CD14-positive monocyte (primary cell): ENCODE data around the gene NTRK3. TPM values are rescaled to one million over a fixed set of nuclear protein-coding genes. Genes with fewer than 3 reads are reported as not detected.

Experiments used
- DNase-seq, 3 donors: peaks; one replicate each; pipeline ENCODE4 v3.0.0-alpha.2; 2011 to 2022
- H2AFZ ChIP-seq: 2 replicates; pipeline ENCODE4 v1.6.0; 2012; ENCODE audit warnings: mild to moderate bottlenecking, low read depth, low read length, inconsistent platforms; ENCODE audit not compliant: insufficient read depth, poor library complexity, severe bottlenecking
- H3K27ac ChIP-seq, 2 donors: 1 replicate in 1 of 2; 2 replicates in 1 of 2; pipeline ENCODE4 v1.5.1; 2012 to 2013; ENCODE audit warnings: low read length in 2 of 2, control low read depth in 1 of 2, inconsistent platforms in 1 of 2, low read depth in 1 of 2, mild to moderate bottlenecking in 1 of 2
- H3K27me3 ChIP-seq, 2 donors: one replicate each; pipeline versions ENCODE4 v1.6.0 to v1.6.1; 2011 to 2013; ENCODE audit warnings: low read length in 2 of 2; ENCODE audit not compliant: control insufficient read depth in 2 of 2, insufficient read depth in 2 of 2
- H3K36me3 ChIP-seq, 2 donors: replicated peaks in 1 of 2; 1 replicate in 1 of 2; 2 replicates in 1 of 2; pipeline versions ENCODE4 v1.5.1 to v1.6.1; 2012 to 2013; ENCODE audit warnings: low read length in 2 of 2, control low read depth in 1 of 2, inconsistent platforms in 1 of 2, mild to moderate bottlenecking in 1 of 2; ENCODE audit not compliant: insufficient read depth in 2 of 2, control insufficient read depth in 1 of 2
- H3K4me1 ChIP-seq, 2 donors: 1 replicate in 1 of 2; 2 replicates in 1 of 2; pipeline versions ENCODE4 v1.5.1 to v1.6.1; 2012 to 2013; ENCODE audit warnings: low read length in 2 of 2, control low read depth in 1 of 2, inconsistent platforms in 1 of 2, mild to moderate bottlenecking in 1 of 2, moderate library complexity in 1 of 2; ENCODE audit not compliant: insufficient read depth in 2 of 2, control insufficient read depth in 1 of 2
- H3K4me2 ChIP-seq: replicated peaks from 2 replicates; pipeline ENCODE3; 2012; ENCODE audit warnings: low read length, moderate library complexity, mild to moderate bottlenecking; ENCODE audit not compliant: poor library complexity, severe bottlenecking; ENCODE audit errors: extremely low read depth
- H3K4me3 ChIP-seq, 3 experiments: fragments of 200-600 bp in 1 of 3; sonication (generic) in 1 of 3; replicated peaks in 1 of 3; 1 replicate in 2 of 3; 2 replicates in 1 of 3; pipeline ENCODE4 v1.5.1; 2011 to 2013; ENCODE audit warnings: low read length in 3 of 3, mild to moderate bottlenecking in 3 of 3, control low read depth in 2 of 3, low read depth in 2 of 3, inconsistent platforms in 1 of 3, moderate library complexity in 1 of 3
- H3K79me2 ChIP-seq: 2 replicates; pipeline ENCODE4 v1.6.0; 2012; ENCODE audit warnings: mild to moderate bottlenecking, control low read depth, inconsistent platforms, low read length, moderate library complexity; ENCODE audit not compliant: insufficient read depth
- H3K9ac ChIP-seq: 2 replicates; pipeline ENCODE4 v1.6.0; 2017; ENCODE audit warnings: low read length, mild to moderate bottlenecking; ENCODE audit not compliant: insufficient read depth, poor library complexity, severe bottlenecking
- H3K9me3 ChIP-seq, 2 donors: replicated peaks in 1 of 2; 1 replicate in 1 of 2; 2 replicates in 1 of 2; pipeline versions ENCODE4 v1.5.1 to v1.6.1; 2012 to 2013; ENCODE audit warnings: low read length in 2 of 2, control low read depth in 1 of 2; ENCODE audit not compliant: control insufficient read depth in 1 of 2, insufficient read depth in 1 of 2
- H4K20me1 ChIP-seq: 2 replicates; pipeline ENCODE4 v1.6.0; 2012; ENCODE audit warnings: mild to moderate bottlenecking, low read length, control low read depth, moderate library complexity; ENCODE audit not compliant: insufficient read depth
- H3K27ac Mint-ChIP-seq, 7 donors: one replicate each; pipeline ENCODE4 v1.8.0; 2020; ENCODE audit warnings: mild to moderate bottlenecking in 7 of 7, mixed read lengths in 7 of 7, moderate library complexity in 6 of 7, inconsistent platforms in 2 of 7
- H3K27me3 Mint-ChIP-seq, 3 donors: one replicate each; pipeline ENCODE4 v1.8.0; 2021 to 2022; ENCODE audit warnings: low read depth in 3 of 3, mild to moderate bottlenecking in 3 of 3, mixed read lengths in 3 of 3, moderate library complexity in 3 of 3, inconsistent platforms in 1 of 3
- H3K36me3 Mint-ChIP-seq, 2 donors: one replicate each; pipeline ENCODE4 v1.8.0; 2020; ENCODE audit warnings: mixed read lengths in 2 of 2, inconsistent platforms in 1 of 2, mild to moderate bottlenecking in 1 of 2
- H3K4me1 Mint-ChIP-seq: one replicate; pipeline ENCODE4 v1.8.0; 2020; ENCODE audit warnings: mild to moderate bottlenecking, mixed read lengths
- H3K4me3 Mint-ChIP-seq, 2 donors: one replicate each; pipeline ENCODE4 v1.8.0; 2020; ENCODE audit warnings: mild to moderate bottlenecking in 2 of 2, mixed read lengths in 2 of 2, moderate library complexity in 1 of 2
- H3K9me3 Mint-ChIP-seq, 7 donors: one replicate each; pipeline ENCODE4 v1.8.0; 2020 to 2022; ENCODE audit warnings: mixed read lengths in 7 of 7, mild to moderate bottlenecking in 6 of 7, moderate library complexity in 6 of 7, inconsistent platforms in 2 of 7
- WGBS: methylation state at CpG from one replicate; pipeline ENCODE4 v1.1.5; 2013; ENCODE audit warnings: missing lambda C conversion rate; ENCODE audit not compliant: insufficient coverage; 5-methylcytosine and 5-hydroxymethylcytosine counted together
- intact Hi-C, 2 donors: fragments of 100-400 bp; cut with micrococcal nuclease; formaldehyde crosslinking; loops; one replicate each; pipeline versions ENCODE4 v1.15.0 to v1.15.1; 2023
- polyA plus RNA-seq, 3 donors: library from polyadenylated mRNA; depleted of rRNA in 1 of 3; unstranded in 2 of 3; stranded (reverse) in 1 of 3; fragments of 300-500 nt in 2 of 3; fragments of >200 nt in 1 of 3; fragmentation: Illumina TruSeq in 2 of 3; gene quantifications; 1 replicate in 2 of 3; 2 replicates in 1 of 3; pipeline ENCODE4 v1.2.3, GENCODE V29; 2012 to 2021
- TF ChIP-seq, protein P1 (sequence below): fragments of 200-600 bp; IDR thresholded peaks from one replicate; pipeline ENCODE4 v1.8.0; 2022; ENCODE audit warnings: antibody characterized with exemption, mild to moderate bottlenecking

The NTRK3 gene
- polyA plus RNA-seq, 3 donors, result not detected

GRCh38 chr15:88017753-88018152 lies 238.8 kb downstream of the NTRK3 start:
- H3K9me3 Mint-ChIP-seq, result peaks cover 0 to 12% (median 2%) of the 10 kb centered on the region in 7 donors
- intact Hi-C loops, result no loop called here

GRCh38 chr15:88016406-88016805 lies 240.1 kb downstream of the NTRK3 start:
- intact Hi-C loops, result no loop called here
- peaks cover 0 to 3% (median 1%) of the 10 kb centered on the region in 3 donors for H3K27me3 Mint-ChIP-seq
- no peaks in the 10 kb centered on the region for H3K36me3 Mint-ChIP-seq
- H3K4me1 Mint-ChIP-seq, result peaks cover 9% of the 10 kb centered on the region
- Histone ChIP-seq H3K27me3 (no peaks in the 10 kb centered on the region), H3K79me2 (no peaks in the 10 kb centered on the region), H3K27ac (no peak overlapping the region), H3K4me2 (no peak overlapping the region), H2AFZ (no peak overlapping the region), H4K20me1 (no peaks in the 10 kb centered on the region), H3K4me3 (no peak overlapping the region), H3K9ac (no peak overlapping the region), H3K36me3 (no peaks in the 10 kb centered on the region), H3K4me1 (peaks cover 0 to 7% of the 10 kb centered on the region in 2 donors), H3K9me3 (no peaks in the 10 kb centered on the region)
- H3K4me3 Mint-ChIP-seq, result no peak overlapping the region
- peaks cover 0 to 6% (median 0%) of the 10 kb centered on the region in 7 donors for H3K9me3 Mint-ChIP-seq
- H3K27ac Mint-ChIP-seq, result no peak overlapping the region
- DNase-seq, result no peak
- TF ChIP-seq, protein P1, sequence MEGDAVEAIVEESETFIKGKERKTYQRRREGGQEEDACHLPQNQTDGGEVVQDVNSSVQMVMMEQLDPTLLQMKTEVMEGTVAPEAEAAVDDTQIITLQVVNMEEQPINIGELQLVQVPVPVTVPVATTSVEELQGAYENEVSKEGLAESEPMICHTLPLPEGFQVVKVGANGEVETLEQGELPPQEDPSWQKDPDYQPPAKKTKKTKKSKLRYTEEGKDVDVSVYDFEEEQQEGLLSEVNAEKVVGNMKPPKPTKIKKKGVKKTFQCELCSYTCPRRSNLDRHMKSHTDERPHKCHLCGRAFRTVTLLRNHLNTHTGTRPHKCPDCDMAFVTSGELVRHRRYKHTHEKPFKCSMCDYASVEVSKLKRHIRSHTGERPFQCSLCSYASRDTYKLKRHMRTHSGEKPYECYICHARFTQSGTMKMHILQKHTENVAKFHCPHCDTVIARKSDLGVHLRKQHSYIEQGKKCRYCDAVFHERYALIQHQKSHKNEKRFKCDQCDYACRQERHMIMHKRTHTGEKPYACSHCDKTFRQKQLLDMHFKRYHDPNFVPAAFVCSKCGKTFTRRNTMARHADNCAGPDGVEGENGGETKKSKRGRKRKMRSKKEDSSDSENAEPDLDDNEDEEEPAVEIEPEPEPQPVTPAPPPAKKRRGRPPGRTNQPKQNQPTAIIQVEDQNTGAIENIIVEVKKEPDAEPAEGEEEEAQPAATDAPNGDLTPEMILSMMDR, result no peak
- no CpG with 5 or more reads among the region's 3 CpGs for WGBS

More at GRCh38 chr15:88017753-88018152, 238.8 kb downstream of the NTRK3 start:
- Histone ChIP-seq H3K4me2 (no peak overlapping the region), H2AFZ (no peak overlapping the region), H3K36me3 (no peaks in the 10 kb centered on the region), H3K9me3 (no peaks in the 10 kb centered on the region), H3K4me3 (no peak overlapping the region), H3K27me3 (no peaks in the 10 kb centered on the region), H4K20me1 (no peaks in the 10 kb centered on the region), H3K79me2 (no peaks in the 10 kb centered on the region), H3K4me1 (no peaks in the 10 kb centered on the region), H3K9ac (no peak overlapping the region), H3K27ac (no peak overlapping the region)
- no peaks in the 10 kb centered on the region for H3K36me3 Mint-ChIP-seq
- H3K27ac Mint-ChIP-seq, result no peak overlapping the region
- peaks cover 0 to 3% (median 1%) of the 10 kb centered on the region in 3 donors for H3K27me3 Mint-ChIP-seq
- whole genome bisulfite sequencing, result 91% methylated on average over 4 of the region's 4 CpGs
- no peaks in the 10 kb centered on the region for H3K4me1 Mint-ChIP-seq
- TF ChIP-seq, protein P1, result no peak
- H3K4me3 Mint-ChIP-seq, result no peak overlapping the region
- no peak for DNase-seq
